ENCODE measurements around the gene RPS6KA1.

The RPS6KA1 gene

DNA sequence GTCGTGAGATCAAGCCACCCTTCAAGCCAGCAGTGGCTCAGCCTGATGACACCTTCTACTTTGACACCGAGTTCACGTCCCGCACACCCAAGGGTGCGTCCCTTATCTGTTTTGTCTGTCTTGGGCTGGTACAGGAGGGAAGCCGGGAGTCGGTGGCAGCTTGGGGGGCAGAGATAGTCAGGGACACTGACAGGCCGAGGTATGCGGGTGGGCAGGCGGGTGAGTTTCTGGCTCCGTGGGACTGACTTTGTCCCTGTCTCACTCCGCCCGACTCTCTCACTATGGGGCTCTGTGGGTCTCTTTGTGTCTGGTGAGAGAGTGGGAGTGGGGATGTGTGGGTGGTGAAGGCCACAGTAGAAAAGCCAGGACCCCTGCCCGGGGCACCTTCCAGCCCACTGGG is 27.4 kb downstream of the RPS6KA1 start:
- H3K36me3 Mint-ChIP-seq, result peaks cover 100% of the 10 kb centered on the region
- no peak for ATAC-seq
- no peaks in the 10 kb centered on the region for H3K9me3 Mint-ChIP-seq
- H3K4me1 Mint-ChIP-seq, result peaks cover 57% of the 10 kb centered on the region
- no peak for DNase-seq (ENCODE audit: low spot score in 2 of 2)
- no peak overlapping the region for H3K4me3 Mint-ChIP-seq
- peak overlapping the region; percentile 89 for H3K27ac Mint-ChIP-seq

DNA sequence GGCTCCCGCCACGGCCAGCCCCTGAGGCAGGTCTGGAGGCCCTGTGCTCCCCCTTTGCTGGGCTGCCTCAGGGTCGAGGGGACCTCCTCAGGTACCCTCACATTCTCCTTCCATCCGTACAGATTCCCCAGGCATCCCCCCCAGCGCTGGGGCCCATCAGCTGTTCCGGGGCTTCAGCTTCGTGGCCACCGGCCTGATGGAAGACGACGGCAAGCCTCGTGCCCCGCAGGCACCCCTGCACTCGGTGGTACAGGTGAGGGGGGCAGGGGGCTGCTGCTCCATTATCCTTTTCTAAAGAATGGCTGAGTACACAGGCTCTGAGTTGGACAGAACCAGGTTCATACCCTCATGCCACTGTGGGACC is 29.1 kb downstream of the RPS6KA1 start:
- no peak for DNase-seq (ENCODE audit: low spot score in 2 of 2)
- H3K4me3 Mint-ChIP-seq, result no peak overlapping the region
- H3K27ac Mint-ChIP-seq, result peak overlapping the region; percentile 89
- ATAC-seq, result no peak
- peaks cover 46% of the 10 kb centered on the region for H3K4me1 Mint-ChIP-seq
- H3K9me3 Mint-ChIP-seq, result no peaks in the 10 kb centered on the region
- peaks cover 100% of the 10 kb centered on the region for H3K36me3 Mint-ChIP-seq

DNA sequence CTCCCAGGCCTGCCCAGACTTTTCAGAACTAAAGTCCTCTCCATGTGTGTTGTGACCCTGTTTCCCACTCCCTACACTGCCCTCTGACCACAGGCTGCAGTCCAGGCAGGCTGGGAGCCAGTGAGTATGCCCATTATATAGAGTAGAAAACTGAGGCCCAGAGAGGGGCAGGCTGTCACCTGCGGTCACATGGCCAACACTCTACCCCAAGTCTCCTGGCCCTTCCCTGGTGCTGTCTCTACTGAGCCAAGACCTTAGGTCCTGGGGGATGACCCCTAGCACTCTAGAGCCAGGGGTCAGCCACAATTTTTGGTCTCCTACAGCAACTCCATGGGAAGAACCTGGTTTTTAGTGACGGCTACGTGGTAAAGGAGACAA is 30.8 kb downstream of the RPS6KA1 start:
- ATAC-seq, result no peak
- Mint-ChIP-seq H3K36me3 (peaks cover 100% of the 10 kb centered on the region), H3K27ac (no peak overlapping the region), H3K4me1 (peaks cover 36% of the 10 kb centered on the region), H3K9me3 (no peaks in the 10 kb centered on the region), H3K4me3 (no peak overlapping the region)
- no peak for DNase-seq (ENCODE audit: low spot score in 2 of 2)

DNA sequence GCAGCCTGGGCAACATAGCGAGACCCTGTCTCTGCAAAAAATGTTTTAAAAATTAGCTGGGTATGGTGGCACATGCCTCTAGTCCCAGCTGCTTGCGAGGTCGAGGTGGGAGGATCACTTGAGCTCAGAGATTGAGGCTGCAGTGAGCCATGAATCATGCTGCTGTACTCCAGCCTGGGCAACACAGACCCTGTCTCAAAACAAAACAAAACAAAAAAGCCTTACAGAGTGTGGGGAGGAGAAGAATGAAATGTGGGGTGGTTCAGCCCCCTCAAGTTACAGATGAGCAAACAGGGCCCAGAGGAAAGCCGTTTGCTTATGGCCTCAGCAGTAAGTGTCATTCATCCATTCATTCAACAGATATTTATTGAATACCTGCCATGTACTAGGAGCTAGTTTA is 40.7 kb downstream of the RPS6KA1 start:
- peak overlapping the region; percentile 80 for H3K27ac Mint-ChIP-seq
- no peaks in the 10 kb centered on the region for H3K9me3 Mint-ChIP-seq
- ATAC-seq, result peak; percentile 88
- H3K4me3 Mint-ChIP-seq, result no peak overlapping the region
- peaks cover 100% of the 10 kb centered on the region for H3K36me3 Mint-ChIP-seq
- no peak for DNase-seq (ENCODE audit: low spot score in 2 of 2)
- H3K4me1 Mint-ChIP-seq, result peaks cover 38% of the 10 kb centered on the region

DNA sequence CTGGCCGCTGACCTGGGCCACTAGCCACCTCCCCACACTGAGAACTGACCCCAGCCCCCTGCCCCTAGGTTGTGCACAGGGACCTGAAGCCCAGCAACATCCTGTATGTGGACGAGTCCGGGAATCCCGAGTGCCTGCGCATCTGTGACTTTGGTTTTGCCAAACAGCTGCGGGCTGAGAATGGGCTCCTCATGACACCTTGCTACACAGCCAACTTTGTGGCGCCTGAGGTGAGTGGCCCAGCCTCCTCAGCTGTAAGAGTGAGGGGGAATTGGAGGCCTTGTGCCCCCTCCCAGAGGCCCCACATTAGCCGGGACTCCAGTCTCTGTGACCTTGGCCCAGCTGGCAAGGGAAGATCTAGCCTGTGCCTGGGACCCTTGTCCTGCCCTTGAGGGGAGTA is 41.8 kb downstream of the RPS6KA1 start:
- Mint-ChIP-seq H3K27ac (no peak overlapping the region), H3K4me1 (peaks cover 45% of the 10 kb centered on the region), H3K36me3 (peaks cover 99% of the 10 kb centered on the region), H3K4me3 (no peak overlapping the region), H3K9me3 (no peaks in the 10 kb centered on the region)
- DNase-seq (ENCODE audit: low spot score in 2 of 2), result no peak
- no peak for ATAC-seq

DNA sequence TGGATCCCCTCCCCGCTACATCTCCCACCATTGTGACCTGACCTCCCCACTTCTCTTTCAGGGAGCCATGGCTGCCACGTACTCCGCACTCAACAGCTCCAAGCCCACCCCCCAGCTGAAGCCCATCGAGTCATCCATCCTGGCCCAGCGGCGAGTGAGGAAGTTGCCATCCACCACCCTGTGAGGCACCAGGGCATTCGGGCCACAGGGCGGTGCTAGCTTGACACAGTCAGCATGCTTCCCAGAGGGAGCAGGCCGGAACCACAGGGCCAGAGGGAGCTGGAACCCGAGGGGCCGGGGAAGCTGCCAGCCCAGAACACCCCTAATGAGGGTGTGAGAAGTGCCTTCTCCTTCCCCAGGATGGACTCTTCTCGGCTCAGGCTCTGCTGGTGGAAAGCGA is 44.5 kb downstream of the RPS6KA1 start:
- H3K4me1 Mint-ChIP-seq, result peaks cover 56% of the 10 kb centered on the region
- DNase-seq (ENCODE audit: low spot score in 2 of 2) (no peak), ATAC-seq (no peak)
- H3K9me3 Mint-ChIP-seq, result no peaks in the 10 kb centered on the region
- peaks cover 75% of the 10 kb centered on the region for H3K36me3 Mint-ChIP-seq
- H3K4me3 Mint-ChIP-seq, result no peak overlapping the region
- no peak overlapping the region for H3K27ac Mint-ChIP-seq

DNA sequence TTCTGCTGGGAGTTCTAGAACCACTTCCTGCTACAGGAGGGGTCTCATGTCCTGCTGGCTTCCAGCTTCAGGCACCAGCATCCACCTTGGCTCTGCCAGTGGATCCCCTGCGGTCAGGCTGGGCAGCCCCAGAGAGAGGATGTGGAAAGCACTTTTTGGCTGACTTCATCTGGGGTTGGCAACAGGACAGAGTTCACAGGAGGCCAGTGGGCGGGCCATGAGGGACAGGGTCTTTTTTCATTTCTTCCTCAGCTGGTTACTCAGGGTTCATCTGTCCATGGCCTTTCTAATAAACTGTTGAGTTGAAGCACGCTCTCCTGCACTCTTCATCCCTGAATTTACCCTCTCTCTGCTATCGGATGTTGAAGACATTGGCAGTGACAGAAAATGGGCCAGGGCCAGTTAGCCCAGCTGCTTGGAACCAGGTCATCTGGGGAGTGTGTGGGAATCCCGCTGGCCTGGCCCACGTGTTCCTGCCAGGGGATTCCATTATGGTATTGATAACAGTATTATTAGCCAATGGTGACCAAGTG is 45.2 kb downstream of the RPS6KA1 start:
- peak; percentile 36 for ATAC-seq
- Mint-ChIP-seq H3K9me3 (no peaks in the 10 kb centered on the region), H3K4me3 (no peak overlapping the region), H3K36me3 (peaks cover 70% of the 10 kb centered on the region), H3K27ac (peak overlapping the region; percentile 51), H3K4me1 (peaks cover 56% of the 10 kb centered on the region)
- no peak for DNase-seq (ENCODE audit: low spot score in 2 of 2)

DNA sequence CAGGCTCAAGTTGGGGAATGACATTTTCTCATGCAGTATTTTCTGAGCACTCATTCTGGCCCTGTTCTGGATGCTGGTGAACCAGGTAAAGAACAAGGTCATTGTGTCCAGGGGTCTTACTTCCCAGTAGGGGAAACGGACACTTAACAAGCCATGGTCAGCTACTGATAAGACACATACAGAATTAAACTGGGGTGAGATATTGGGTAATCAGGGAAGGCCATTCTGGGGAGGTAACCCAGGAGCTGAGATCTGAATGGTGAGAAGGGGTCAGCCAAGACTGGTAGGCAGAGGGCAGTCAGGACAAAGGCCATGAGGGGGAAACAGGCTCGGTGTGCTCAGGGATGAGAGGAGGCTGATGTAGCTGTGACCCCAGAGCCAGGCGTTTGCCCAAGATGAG is 45.8 kb downstream of the RPS6KA1 start:
- no peaks in the 10 kb centered on the region for H3K9me3 Mint-ChIP-seq
- peaks cover 55% of the 10 kb centered on the region for H3K4me1 Mint-ChIP-seq
- no peak for ATAC-seq
- peak overlapping the region; percentile 51 for H3K27ac Mint-ChIP-seq
- H3K4me3 Mint-ChIP-seq, result no peak overlapping the region
- peaks cover 68% of the 10 kb centered on the region for H3K36me3 Mint-ChIP-seq
- no peak for DNase-seq (ENCODE audit: low spot score in 2 of 2)

DNA sequence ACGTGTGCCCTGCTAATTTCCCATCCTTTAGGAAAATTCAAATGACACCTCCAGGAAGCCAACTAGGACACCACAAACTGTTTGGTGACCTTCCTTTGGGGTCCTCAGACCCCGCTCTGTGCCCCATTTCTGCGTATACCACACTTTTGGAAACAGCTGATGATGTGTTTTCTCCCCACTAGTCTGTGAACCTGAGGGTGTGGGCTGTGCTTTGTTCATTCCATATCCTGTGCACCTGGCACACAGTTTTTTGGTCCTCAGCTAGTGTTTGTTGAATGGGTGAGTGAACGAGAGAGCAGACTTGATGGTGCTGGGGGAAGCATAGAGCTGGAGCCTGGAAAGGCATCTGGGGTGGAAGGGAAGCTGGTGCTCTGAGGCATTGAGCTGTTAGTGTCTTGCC is 48.6 kb downstream of the RPS6KA1 start:
- Mint-ChIP-seq H3K9me3 (no peaks in the 10 kb centered on the region), H3K27ac (no peak overlapping the region), H3K4me3 (no peak overlapping the region), H3K36me3 (peaks cover 54% of the 10 kb centered on the region), H3K4me1 (peaks cover 69% of the 10 kb centered on the region)
- ATAC-seq (no peak), DNase-seq (ENCODE audit: low spot score in 2 of 2) (no peak)

DNA sequence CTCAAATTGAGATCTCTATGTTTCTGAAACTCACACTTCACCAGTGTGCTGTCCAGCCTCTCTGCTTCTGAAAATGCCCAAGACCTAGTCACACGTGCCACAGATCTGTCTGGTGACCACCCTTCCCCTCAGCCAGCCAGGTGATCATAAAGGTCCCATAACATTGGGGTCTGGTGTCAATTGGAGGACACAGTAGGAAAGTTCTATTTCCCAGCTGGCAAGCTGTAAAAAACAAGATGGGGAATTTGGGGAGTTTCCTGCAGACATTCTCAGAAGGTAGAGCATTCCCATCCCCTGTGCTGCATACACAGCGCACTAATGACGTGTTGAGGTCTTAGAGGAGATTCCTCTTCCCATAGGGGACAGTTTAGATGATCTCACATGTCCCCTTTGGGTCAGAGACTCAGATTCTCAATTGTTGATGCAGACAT is 50.1 kb downstream of the RPS6KA1 start:
- Mint-ChIP-seq H3K9me3 (no peaks in the 10 kb centered on the region), H3K4me1 (peaks cover 73% of the 10 kb centered on the region), H3K36me3 (peaks cover 39% of the 10 kb centered on the region), H3K27ac (peak overlapping the region; percentile 94), H3K4me3 (peak overlapping the region; percentile 32)
- no peak for DNase-seq (ENCODE audit: low spot score in 2 of 2)
- peak; percentile 0 for ATAC-seq

DNA sequence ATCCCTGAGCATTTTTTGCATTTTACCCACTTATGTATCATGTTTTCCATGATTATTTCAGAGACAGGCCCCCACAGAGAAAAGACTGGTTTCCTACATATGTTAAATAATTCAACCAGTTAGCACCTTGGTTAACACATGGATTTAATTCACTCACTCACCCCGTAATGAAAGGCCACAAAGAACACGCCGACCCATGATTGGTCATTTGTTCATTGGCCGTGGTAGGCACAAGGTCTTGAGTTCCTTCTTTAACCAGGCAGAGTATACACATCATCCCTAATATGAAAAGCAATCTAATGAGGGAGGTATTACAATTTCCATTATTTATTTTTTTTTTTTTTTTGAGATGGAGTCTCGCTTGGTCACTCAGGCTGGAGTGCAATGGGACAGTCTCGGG is 50.6 kb downstream of the RPS6KA1 start:
- peaks cover 35% of the 10 kb centered on the region for H3K36me3 Mint-ChIP-seq
- no peak for DNase-seq (ENCODE audit: low spot score in 2 of 2)
- peaks cover 69% of the 10 kb centered on the region for H3K4me1 Mint-ChIP-seq
- peak; percentile 41 for ATAC-seq
- H3K4me3 Mint-ChIP-seq, result peak overlapping the region; percentile 59
- H3K9me3 Mint-ChIP-seq, result no peaks in the 10 kb centered on the region
- peak overlapping the region; percentile 94 for H3K27ac Mint-ChIP-seq

DNA sequence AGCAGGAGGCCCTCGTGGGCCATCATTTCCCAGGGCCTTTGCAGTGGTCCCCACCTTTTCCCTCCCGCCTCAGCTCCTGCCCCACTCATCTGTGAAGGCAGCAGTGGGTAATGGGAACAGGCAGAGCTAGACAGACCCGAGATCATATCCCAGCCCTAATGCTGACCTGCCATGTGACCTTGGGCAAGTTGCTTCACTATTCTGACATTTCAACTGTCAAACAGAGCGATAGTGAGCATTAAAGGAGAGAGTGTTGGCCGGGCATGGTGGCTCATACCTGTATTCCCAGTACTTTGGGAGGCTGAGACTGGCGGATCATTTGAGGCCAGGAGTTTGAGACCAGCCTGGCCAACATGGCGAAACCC is 51.7 kb downstream of the RPS6KA1 start:
- no peaks in the 10 kb centered on the region for H3K9me3 Mint-ChIP-seq
- peak overlapping the region; percentile 59 for H3K4me3 Mint-ChIP-seq
- no peak for DNase-seq (ENCODE audit: low spot score in 2 of 2)
- peak overlapping the region; percentile 94 for H3K27ac Mint-ChIP-seq
- H3K36me3 Mint-ChIP-seq, result peaks cover 24% of the 10 kb centered on the region
- peaks cover 62% of the 10 kb centered on the region for H3K4me1 Mint-ChIP-seq
- no peak for ATAC-seq

DNA sequence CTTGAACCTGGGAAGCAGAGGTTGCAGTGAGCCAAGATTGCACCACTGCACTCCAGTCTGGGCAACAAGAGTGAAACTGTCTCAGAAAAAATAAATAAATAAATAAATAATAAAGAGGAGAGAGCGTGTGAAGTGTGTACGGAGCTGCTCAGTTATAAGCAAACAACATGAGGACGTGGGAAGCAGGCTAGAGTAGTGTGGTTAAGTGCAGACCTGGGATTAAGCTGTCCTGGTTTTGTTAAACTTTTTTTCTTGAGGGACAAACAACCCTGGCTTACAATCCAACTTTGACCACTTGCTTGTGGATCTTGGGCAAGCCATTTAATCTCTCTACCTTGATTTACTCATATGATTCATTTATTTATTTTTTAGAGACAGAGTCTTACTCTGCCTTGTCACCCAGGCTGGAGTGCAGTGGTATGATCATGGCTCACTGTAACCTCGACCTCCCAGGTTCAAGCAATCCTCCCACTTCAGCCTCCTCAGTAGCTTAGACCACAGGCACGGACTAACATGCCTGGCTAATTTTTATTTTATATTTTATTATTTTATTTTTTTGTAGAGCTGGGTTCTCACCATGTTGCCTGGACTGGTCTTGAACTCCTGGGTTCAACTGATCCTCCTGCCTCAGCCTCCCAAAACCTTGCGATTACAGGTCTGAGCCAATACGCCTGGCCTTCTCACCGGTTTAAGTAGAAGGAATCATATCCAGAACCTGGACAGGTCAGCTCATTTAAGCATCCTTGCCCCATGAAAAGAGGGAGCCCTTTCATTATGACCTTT is 52.7 kb downstream of the RPS6KA1 start:
- H3K4me1 Mint-ChIP-seq, result peaks cover 60% of the 10 kb centered on the region
- DNase-seq (ENCODE audit: low spot score in 2 of 2), result no peak
- no peaks in the 10 kb centered on the region for H3K9me3 Mint-ChIP-seq
- peaks cover 20% of the 10 kb centered on the region for H3K36me3 Mint-ChIP-seq
- peak overlapping the region; percentile 86 for H3K27ac Mint-ChIP-seq
- H3K4me3 Mint-ChIP-seq, result peak overlapping the region; percentile 38
- ATAC-seq, result no peak

DNA sequence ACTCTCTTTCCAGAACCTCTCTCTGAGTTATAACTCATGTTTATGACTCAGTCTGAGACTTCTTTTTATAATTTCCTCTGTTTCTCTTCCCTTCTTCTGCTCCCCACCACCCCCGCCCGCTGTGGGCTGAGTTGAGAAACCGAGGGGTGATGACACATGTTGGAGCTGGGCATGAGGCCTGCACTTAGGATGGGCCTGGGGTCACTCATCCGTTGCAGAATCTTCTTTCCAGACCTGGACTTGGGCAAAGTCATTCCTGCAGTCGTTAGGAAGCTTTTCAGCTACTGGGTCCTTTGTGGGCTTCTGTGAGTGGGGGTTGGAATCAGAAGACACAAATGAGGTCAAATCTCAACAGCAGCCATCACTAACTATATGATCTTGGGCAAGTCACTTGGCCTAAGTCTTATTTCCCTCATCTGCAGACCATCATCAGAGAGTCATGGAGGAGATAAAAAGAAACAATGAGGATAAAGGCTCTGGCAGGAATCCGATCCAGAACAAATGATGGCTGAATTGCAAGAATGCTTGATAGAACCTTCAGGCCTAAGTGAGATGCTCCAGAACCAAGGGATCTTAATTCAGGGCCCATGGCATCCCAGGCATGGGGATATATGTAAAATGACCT is 53.4 kb downstream of the RPS6KA1 start:
- Mint-ChIP-seq H3K27ac (peak overlapping the region; percentile 86), H3K36me3 (peaks cover 20% of the 10 kb centered on the region), H3K9me3 (no peaks in the 10 kb centered on the region), H3K4me3 (peak overlapping the region; percentile 38), H3K4me1 (peaks cover 55% of the 10 kb centered on the region)
- DNase-seq (ENCODE audit: low spot score in 2 of 2) (peak; percentile 60 to 90), ATAC-seq (peak; percentile 76)

DNA sequence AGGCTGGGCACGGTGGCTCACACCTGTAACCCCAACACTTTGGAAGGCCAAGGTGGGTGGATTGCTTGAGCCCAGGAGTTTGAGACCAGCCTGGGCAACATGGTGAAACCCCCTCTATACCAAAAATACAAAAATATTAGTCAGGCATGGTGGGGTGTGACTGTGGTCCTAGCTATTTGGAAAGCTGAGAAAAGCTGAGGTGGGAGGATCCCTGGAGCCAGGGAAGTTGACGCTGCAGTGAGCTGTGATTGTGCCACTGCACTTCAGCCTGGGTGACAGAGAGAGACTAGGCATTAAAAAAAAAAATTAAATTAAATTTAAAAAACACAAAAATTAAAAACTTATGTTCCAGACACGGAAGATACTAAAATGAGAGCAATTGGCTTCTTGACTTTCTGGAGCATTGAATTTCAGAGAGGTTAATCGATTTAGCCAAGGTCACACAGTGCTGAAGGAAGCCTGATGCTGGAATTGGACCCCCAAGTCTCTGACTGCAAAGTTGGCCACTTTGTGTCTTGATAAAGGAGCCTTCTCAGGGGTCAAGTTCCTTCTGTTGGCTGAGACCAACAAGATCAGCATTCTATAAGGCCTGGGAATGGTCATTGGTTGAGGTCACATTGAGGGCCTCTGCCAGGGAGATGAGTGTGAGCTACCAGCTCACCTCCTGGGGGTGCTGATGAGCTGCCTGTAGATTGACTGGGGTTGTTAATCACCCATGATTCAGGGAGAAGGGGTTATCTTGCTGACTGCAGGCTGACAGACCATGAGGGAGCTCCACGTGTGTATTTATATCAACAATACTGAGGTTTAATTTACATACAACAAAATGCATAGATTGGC is 54.3 kb downstream of the RPS6KA1 start:
- peaks cover 20% of the 10 kb centered on the region for H3K36me3 Mint-ChIP-seq
- ATAC-seq, result peak; percentile 57
- H3K4me1 Mint-ChIP-seq, result peaks cover 46% of the 10 kb centered on the region

More for the DNA sequence above, 54.3 kb downstream of the RPS6KA1 start:
- no peak overlapping the region for H3K4me3 Mint-ChIP-seq
- H3K9me3 Mint-ChIP-seq, result peaks cover 1% of the 10 kb centered on the region
- peak; percentile 36 to 72 for DNase-seq (ENCODE audit: low spot score in 2 of 2)
- no peak overlapping the region for H3K27ac Mint-ChIP-seq

Data from stimulated activated effector memory CD8-positive, alpha-beta T cell treated with anti-CD3 and anti-CD28 coated beads, Interleukin-12 subunit alpha, Interleukin-12 subunit beta, amount 100 ng/mL, for 72 hours (primary cell).